HG03064 (cell line): ENCODE measurements around the gene LYST.
"Not testable (repeated sequence)": the region's sequence is repeated elsewhere in the genome, so short reads cannot be mapped to it uniquely, and the experiment has no call there.

ENCODE experiments used
- ATAC-seq: cut with Tn5 transposase; IDR thresholded peaks from one replicate; pipeline ENCODE4 v1.9.1; 2021; ENCODE audit warnings: low read depth; ENCODE audit not compliant: unreplicated experiment

LYST gene, protein sequence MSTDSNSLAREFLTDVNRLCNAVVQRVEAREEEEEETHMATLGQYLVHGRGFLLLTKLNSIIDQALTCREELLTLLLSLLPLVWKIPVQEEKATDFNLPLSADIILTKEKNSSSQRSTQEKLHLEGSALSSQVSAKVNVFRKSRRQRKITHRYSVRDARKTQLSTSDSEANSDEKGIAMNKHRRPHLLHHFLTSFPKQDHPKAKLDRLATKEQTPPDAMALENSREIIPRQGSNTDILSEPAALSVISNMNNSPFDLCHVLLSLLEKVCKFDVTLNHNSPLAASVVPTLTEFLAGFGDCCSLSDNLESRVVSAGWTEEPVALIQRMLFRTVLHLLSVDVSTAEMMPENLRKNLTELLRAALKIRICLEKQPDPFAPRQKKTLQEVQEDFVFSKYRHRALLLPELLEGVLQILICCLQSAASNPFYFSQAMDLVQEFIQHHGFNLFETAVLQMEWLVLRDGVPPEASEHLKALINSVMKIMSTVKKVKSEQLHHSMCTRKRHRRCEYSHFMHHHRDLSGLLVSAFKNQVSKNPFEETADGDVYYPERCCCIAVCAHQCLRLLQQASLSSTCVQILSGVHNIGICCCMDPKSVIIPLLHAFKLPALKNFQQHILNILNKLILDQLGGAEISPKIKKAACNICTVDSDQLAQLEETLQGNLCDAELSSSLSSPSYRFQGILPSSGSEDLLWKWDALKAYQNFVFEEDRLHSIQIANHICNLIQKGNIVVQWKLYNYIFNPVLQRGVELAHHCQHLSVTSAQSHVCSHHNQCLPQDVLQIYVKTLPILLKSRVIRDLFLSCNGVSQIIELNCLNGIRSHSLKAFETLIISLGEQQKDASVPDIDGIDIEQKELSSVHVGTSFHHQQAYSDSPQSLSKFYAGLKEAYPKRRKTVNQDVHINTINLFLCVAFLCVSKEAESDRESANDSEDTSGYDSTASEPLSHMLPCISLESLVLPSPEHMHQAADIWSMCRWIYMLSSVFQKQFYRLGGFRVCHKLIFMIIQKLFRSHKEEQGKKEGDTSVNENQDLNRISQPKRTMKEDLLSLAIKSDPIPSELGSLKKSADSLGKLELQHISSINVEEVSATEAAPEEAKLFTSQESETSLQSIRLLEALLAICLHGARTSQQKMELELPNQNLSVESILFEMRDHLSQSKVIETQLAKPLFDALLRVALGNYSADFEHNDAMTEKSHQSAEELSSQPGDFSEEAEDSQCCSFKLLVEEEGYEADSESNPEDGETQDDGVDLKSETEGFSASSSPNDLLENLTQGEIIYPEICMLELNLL (N-terminal part only)

DNA sequence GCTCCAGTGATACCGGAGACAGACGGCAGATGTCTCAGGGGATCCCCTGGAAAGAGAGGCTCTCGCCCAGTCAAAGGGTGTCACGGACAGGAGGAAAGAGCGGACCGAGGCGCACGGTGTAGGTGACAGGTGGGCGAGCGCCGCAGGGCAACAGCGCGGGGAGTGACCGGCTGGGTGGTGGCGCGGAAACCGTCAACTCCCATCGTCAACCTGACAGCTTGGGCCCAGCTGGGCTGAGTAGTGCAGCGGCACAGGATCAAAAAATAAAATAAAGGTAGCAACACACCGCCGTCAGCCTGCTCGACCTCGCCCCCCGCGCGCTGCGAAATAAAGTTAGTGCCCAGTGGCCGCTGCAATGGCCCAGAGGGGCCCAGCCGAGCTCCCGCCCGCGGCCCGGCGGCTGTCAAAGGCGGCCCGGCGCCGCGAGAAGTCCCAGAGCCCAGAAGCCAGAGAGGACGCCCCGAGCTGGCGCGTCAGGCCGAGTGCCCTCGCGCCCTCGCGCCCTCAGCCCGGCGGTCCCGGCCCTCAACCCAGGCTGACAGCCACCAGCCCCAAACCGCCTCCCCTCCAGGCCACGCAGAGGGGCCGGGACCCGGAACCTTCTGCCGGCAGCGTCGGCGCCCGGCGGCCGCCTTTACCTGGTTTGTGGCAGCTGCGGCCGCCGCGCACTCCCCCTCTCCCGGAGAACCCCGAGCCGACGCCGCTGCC lies at the start of gene LYST:
LYST (minus strand) TSS at position 702 of the 708 bp plus-strand sequence. CDS start 36,489 bp downstream, outside the sequence.
- peak; percentile 43 for ATAC-seq

DNA sequence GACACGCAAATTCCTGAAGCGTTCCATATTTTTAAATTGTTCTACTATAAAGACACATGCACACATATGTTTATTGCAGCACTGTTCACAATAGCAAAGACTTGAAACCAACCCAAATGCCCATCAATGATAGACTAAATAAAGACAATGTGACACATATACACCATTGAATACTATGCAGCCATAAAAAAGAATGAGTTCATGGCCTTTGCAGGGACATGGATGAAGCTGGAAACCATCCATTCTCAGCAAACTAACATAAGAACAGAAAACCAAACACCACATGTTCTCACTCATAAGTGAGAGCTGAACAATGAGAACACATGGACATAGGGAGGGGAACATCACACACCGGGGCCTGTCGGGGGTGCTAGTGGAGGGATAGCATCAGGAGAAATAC lies 48.8 kb upstream of the LYST start:
- ATAC-seq, result not testable (repeated sequence)

DNA sequence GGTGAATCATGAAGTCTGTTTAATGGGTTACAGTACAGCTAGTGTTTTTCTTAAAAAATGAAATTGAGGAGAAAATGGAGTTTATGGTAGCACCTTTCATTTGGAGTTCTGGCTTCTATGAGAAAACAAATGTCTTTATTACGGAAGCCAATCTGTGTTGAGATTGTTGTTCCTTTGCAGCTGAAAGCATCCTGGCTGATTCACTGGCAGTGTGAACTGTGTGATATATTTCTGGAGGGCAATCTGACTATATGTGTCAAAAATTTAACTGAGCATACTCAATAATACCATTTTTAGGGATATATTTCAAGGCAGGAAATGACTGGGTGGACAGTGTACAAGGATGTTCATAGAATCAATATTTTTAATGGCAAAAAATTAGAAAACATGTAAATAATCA lies 46.6 kb upstream of the LYST start:
- no peak for ATAC-seq

DNA sequence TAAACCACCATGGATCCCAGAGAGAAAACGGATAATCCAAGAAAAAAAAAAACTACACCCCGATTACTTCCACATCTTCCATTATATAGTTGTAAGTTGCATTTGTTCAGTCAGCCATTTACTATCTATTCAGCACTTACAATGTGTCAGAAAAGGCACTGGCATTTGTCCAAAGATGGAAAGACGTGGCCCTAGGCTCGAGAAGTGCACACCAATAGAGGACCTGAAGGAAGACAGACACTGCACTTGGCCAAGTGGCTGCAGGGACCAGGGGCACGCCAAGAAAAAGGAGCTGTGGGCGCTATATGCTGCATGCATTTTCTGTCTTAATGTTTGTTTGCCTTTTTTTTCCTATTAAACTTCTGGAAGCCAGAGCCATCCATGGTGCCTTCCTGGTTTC lies 45.2 kb upstream of the LYST start:
- ATAC-seq, result no peak

DNA sequence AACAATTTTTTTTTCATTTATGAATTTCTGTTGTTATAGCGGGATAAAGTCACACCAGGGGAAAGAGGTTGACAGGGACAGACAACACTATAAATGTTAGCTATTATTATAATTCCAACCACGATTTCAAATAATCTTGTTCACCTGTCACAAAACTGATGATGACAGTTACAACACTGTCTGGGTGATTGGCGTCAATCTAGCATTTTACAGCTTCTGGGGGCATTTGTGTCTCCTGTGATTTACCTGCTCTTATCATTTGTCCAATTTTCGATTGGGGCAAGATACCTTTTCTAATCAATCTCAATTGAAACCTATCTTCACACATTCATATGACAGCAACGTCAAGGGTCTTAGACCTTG lies 44.6 kb upstream of the LYST start:
- no peak for ATAC-seq

DNA sequence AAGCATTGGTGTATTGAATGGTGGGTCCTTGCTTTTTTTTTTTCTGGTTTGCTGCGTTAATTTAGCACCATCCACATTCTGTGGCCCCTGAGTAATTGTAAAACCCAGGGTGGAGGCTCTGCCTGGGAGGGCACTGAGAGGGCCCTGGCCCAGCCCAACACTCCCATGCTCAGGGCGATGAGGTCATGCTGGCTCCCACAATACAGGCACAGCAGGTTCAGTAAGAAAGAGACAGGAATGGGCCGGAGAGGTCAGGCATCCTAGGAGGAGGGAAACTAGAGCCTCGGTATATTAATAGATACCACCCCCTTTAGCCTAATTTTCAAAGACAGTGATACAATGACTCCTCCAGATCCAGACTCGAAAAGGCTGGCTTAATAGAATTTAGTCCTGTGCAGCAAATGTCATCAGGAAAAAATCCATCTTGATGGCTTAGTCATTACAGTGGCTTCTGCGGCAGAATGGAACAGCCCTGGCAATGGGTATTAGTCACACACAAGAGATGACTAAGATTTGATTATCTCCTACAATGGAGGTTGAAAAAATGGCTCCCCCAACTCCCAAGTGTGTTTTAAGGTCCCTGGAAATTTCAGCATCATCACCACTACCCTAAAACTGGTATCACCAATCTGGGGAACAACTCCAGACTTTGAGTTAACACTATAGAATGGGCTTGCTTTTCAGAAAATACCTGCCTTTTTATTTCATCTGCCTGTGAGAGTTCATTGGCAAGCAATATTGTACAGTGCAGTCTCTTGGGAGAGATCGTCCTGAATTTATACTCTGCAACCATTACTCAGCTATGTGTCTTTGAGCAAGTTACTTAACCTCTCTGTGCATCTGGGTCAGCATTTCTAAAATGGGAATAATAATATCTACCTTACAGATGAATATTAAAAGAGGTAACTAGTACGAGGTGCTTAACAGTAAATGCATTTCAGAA lies 43.9 kb upstream of the LYST start:
- ATAC-seq, result no peak

DNA sequence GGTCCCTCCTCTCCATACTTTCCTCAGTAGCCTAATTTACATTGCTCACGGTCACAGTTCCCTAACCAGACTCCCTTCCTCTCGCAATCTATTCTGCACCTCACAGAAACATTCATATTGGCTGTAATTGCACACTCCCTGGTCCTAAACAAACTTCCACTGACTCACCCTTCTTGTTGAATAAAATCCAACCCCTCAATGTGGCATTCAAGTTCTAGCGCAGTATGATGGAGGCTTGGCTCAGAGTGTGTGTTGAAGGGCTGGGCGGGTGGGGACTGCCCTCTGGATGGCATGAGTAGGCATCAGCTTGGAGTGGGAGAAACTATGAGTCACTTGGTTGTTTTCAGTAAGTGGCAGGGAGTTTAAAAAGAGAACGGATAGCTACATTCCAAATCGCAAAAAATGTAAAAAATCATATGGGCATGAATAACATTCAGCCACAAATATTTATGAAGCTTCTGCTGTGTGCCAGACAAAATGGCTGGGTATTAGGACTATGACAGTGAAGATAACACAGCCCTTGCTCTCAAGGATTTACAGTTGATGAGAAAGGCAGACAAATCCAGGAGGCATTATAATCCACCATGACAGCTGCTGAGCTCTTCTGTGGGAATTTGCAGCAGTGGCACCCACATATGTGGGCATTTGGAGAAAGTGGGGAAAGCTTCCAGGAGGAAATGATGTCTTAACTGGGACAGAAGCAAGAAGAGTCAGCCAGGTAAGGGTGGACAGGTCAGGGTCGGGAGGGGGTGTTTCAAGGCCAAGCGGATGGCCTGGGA lies 42.2 kb upstream of the LYST start:
- no peak for ATAC-seq

DNA sequence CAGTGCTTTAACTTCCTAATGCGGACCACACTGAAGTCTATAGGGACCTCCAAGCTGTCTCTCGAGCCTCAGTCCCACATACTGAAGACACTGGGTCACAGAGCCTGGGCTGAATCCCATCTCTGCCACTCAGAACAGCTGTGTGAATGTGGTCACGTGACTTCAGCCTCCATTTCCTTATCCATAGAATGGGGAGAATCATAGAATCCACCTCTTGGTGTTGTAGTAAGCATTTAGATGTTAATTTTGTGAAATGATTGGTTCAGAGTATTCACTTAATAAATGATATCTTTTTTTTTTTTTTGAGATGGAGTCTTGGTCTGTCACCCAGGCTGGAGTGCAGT lies 41.2 kb upstream of the LYST start:
- no peak for ATAC-seq

DNA sequence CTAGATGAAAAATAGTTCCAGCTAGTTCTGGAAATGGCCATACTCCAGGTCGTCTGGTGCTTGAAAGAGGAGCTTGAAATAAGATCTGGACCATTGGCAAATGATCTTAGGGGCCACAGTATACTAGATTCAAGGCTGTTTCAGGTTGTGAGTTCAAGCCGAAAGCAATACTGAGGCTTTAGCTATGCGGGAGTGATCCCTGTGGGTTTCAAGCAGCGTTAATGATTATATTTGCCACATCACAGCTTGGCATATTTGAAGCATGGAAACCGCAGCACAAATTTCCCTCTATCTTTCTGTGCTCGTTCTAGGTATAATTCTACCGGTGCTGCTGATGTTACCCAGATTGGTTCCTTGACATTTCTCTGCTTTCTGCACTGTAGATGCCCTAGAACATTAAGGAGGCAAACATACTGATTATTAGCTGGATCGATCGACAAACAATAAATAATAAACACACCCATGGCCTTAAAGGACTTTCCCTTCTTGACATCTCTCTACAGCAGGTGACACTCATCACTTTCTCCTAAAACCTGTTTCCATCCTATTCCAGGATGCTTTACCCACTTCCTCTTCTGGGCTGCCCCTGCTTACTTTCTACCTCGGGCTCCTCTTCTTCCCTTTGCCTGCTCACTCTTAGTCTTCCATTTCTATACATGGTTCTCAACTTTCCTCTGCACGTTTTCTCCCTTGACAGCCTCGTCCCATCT lies 40.6 kb upstream of the LYST start:
- ATAC-seq, result no peak

DNA sequence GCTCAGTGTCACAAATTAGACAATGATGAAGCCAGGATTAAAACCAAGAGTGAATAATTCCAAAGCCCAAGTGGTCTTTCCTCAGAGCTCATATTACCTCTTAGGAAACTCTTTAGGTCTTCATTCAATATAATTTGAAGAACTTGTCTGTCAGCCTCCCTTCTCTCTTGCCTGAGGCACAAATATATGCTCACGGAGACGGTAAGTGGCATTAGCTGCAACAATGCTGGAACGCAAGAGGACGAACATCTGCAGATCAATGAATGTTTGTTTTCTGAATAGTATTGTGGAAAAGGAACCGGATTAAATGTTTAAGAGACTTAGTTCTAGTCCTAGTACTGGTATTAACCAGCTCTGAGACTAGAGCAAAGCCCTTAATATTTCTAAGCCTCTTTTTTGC lies 39.7 kb upstream of the LYST start:
- ATAC-seq, result no peak

DNA sequence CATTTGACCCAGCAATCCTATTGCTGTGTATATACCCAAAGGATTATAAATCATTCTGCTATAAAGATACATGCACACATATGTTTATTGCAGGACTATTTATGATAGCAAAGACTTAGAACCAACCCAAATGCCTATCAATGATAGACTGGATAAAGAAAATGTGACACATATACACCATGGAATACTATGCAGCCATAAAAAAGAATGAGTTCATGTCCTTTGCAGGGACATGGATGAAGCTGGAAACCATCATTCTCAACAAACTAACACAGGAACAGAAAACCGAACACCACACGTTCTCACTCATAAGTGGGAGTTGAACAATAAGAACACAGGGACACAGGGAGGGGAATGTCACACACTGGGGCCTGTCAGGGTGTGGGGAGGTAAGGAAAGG lies 37.1 kb upstream of the LYST start:
- not testable (repeated sequence) for ATAC-seq

DNA sequence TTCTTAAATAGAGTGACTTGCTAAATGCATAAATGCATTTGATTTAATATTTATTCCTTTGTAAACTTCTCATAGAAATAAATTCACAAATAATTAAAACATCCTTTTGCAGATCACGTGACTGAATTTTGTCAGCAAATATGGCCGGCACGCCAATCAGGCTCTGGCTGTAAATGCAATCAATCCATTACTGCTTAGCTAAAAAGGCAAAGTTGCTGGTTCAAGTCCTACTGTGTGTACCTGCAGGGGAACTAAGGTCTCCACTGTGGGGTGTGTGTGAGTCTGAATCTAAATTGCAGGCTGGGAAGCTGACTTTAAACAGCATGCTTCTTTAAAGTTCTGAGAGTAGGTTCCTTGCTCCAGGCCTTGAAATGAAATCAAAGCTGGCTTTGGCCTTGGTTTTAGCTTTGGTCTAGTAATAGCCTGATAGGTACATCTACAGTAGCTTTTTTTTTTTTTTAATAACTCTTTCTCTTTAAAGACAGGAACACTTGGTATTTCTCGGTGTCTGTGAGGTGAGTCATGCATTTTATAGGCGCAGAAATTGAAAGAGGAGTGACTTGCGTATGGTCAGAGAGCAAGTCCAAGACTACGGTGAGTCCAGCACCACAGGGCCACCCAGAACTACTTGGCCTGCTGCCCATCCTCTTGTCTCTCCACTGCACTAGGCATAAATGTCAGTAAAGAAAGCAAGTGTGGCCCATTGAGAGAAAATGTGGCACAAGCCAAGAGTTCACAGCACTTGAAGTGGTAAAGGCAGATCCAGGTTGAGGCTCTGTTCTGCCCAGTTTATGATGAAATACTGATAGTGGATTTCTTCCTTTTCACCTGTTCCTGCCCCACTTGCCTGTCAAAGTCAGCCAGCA lies 36.2 kb upstream of the LYST start:
- ATAC-seq, result no peak

DNA sequence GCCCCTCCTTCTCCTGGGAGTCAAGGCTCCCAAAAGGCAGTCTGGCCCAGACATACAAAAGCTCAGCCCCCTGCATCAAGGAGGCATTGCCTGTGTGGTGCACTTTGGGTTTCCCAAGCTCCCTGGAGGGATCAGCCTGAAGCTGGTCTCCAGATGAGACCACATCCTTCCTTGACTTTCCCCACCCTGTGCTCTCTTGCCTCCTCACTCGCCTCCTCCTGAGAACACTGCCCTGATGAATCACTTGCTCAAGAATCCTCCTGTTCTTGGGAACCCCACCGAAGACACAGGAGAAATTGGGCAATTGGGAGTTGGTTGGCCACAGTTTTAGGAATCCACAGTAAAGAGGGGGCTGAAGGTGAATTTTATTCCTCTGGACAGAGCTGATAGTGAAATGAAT lies 34.8 kb upstream of the LYST start:
- ATAC-seq, result no peak

DNA sequence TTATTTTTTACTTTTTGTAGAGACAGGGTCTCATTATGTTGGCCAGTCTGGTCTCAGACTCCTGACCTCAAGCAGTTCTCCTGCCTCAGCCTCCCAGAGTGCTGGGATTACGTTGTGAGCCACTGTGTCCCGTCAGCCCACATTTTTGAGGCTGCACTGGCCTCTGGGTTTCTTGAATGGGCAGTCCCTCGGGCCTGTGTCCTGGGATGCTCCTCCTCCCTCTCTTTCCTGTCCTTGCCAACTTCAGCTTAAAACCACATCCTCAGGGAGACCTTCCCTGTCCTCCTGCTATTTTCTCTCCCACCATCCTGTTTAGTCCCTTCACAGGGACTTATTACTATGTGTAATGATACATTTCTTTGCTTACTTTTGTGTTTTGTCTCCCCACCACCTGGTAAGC lies 31.4 kb upstream of the LYST start:
- no peak for ATAC-seq

DNA sequence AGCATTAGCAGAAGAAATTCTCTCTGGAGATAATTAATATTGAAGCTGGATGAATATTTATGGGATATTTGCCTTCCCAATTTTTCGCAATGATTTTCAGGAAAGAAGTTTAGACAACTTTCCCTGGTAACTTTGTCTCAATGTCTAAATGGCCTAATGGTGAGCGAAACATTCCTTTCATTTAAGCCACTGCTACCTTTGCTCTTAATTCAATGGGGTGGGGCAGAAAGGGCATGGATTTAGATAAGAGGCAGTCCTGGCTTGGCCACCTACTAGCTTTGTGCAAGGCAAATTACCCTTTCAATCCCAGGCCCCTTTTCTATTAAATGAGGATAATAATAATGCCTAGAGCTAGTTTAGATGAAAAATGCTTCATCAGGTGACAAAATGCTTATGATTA lies 27.1 kb upstream of the LYST start:
- no peak for ATAC-seq

DNA sequence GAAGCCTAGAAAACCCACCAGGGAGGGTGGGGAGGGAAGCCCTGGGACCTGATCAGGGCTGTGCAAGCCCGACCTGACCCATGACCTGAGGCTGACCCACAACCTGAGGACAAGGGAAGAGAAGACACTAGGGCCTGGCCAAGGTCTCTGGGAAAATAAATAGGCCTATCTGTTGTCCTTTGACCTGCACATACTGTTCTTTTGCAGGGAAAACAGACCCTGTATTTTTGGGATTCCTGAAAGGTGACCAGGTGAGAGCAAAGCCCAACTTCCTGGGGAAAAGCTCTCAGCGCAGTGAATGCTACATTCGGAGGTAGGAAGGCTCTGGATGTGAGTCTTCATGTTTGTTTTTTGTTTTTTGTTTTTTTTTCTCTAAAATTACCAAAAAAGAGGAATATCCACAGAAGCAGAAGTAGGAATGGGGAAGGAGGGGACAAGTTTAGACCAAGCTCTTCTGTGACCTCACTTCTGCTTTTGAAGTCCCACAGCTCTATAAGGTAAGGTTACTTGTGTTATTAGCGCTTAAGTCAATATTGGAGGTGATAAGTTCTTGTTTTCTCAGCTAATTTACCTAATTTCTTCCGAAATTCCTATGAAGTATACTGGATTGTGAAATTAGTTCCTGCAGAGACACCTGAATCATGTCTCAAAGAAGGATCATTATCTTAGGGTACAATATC lies 26.2 kb upstream of the LYST start:
- no peak for ATAC-seq

DNA sequence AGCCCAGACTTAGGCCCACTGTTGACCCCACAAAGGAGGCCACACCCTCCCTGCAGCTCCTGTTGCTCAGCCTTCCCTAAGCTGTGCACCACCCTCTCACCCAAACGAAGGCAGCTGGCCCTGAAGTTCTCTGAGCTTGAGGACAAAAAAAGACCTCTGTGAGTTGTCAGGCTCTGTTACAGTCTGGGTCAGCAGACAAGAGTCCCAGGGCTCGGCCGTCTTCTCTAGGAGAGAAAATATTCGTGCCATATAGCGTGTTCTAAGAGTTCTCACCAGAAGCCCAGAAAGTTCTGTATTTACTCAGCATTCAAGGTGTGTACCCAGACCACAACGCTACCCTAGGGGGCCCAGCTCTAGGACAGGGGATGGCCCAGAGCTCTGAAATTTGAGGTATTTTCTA lies 25.5 kb upstream of the LYST start:
- ATAC-seq, result no peak
